NCI-H1694 (cell line): ENCODE measurements around the gene CCNI2.

Experiments used
- DNase-seq: peaks from one replicate; lab custom pipeline; 2025; lab: John Stamatoyannopoulos, UW

CCNI2 gene

DNA sequence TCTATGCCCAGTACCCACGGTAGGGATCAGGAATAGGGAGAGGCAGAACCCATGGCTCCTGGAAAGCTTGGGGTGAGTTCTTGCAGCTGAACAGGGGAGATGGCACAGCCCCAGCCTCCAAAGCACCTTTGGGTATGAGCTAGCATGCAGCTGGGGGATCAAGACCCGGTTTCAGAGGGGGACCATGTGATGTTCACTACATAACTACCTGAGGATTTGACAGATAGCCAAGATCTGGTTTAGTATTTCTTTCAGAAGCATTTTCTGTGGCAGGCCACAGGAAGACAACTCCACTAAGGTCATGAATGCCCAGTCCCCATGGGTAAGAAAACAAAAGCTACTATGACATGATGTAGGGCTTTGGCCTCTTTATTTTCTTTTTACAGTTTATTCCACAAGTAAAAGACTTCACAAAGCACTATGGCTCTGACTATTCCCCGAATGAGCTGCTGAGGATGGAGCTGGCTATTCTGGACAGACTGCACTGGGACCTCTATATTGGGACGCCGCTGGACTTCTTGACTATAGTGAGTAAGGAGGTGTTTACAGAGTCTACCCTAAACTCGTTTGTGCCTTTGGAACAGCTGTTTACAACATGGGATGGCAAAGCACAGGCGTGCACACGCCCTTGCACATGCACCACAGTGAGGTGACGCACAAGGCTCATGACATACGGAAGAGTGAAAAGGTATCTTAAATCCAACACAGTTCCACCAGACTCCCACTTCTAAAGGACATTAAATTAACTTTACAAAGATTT lies 3.4 kb downstream of the CCNI2 start:
- no peak for DNase-seq

DNA sequence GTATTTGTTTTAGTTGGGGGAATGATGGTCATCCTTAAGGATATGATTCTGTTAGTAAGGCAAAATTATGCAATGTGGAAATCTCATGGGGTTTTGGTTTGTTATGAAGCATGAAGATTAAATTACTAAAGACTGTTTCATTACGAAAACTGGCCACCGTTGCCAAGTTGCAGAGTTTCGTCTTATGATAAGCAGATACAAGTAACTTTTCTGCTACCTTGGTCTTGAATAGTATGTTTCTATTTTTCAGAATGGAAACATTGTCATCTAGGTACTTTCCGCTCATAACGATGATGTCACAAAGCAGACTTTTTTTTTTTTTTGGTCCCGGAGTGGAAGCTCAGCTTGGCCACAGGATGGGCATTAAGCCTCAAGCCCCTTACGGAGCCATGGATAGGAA lies 4.2 kb downstream of the CCNI2 start:
- DNase-seq: no peak

DNA sequence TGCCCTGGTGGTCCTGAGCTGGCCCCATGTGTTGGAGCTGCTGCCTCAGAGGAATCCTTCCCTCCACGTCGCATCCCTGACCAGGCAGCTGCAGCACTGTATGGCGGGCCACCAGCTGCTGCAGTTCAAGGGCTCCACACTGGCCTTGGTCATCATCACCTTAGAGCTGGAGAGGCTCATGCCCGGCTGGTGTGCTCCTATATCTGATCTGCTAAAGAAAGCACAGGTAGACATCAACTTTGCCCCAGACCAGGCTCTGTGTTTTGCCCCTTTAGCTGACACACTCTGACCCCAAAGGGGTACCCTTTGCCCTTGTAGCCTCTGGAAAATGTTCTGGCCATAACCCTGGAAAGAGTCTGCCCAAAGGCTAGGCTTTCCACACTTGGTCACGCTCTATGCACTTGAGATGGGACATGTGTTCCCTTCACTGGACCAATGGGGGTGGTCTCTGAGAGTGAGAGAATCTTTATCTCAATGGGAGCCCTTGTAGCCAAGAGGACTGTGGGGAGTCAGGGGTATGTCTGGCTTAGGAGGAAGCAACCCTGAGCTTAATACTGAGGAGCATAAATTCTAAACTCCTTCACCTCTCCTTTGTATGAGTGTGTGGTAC lies 4.8 kb downstream of the CCNI2 start:
- DNase-seq: no peak

DNA sequence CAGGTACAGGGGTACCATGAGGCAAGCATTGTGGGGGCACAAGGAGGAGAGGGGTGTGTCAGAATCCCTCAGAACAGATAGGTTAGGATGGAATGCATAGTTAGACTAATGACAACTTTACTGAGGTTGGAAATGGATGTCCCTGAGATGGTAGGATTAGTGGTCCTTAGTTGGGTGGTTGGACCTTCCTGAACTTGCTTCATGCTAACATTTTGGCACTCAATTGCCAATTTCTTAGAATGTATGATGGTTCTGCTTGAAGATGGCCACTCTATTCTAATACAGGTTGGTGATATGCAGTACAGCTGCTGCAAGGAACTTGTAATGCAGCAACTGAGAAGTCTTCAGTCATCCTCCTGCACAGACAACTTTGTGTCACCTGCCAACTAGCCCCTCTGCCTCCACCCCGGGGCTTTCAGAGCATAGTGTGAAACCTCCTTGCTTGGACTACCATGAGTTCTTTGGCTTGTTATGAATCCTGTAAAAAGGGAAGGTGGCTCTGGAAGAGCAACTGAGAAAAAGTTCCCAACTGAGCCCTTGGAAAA lies 5.4 kb downstream of the CCNI2 start:
- no peak for DNase-seq

DNA sequence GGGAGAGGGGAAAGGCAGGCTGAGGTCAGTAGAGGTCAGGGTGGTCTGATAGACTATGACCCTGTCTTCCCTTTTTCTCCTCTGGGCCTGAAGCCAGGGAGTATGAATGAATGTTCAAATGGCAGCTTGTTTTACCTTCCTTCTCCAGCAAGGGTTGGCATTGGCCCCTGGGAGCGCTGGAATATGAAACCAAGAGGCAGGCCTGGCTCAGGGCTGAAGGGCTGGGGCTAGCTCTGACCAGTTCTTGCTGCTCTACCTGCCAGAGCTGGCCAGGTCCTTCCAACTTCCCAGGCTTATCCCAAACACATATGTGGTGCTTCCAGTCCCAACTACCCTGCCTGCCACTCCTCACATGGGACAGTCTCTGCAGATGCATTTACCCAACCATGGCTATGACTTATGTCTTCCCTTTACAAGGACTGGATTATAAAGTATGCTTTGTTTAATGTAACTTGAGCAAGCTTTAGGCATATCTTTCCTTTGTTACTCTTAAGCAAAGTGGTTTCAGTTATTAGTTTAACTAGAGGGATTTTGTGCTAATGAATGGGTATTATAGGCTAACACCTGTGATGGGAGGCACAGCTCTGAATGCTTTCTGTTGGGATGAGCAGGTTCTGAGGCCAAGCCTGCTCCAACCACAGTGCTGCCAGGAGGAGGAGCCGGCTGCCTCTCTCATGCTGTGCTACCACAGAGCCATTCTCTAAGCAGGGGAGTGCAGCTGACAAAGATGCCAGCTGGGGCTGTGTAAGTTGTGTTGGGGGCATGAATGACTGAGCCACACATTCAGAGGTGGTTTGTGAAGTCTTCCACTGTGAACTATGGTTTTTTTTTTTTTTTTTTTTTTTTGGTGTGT lies 6.1 kb downstream of the CCNI2 start:
- DNase-seq: no peak

DNA sequence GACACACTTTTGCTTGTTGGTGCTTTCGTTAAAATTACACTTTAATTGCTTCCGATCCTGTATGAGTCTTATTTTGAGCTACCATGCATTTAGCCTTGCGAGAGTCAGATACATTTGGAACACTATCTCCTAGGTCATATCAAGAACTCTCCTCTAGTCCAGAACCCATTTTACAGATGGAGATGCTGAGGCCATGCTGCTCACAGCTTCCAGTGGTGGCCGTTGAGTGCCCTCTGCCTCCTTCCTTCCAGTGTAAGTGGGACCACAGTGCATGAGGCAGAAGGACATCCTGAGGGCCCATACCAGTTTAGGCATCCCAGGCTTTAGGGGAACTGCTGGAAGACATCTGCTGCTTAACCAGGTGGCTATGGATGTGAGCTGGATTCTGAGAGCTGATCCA lies 6.9 kb downstream of the CCNI2 start:
- DNase-seq: no peak

DNA sequence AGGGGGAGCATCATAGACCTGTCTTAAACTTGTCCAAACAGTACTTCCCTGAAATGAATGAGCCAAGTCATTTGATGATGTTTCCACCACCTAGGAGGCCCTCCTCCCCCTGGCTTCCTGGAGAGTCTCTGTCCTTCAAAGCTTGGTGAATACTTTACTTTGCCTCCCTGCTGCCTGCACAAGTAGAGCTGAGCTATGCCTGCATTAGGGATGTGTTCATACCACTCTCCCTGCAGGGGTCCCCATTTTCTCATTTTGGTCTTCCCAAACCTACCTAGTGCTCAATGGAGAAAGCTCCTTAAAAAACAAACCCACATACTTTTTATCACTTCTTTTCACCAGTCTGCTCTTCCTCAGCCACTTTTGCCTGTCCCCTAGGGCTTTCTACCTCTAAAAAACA lies 7.7 kb downstream of the CCNI2 start:
- no peak for DNase-seq

DNA sequence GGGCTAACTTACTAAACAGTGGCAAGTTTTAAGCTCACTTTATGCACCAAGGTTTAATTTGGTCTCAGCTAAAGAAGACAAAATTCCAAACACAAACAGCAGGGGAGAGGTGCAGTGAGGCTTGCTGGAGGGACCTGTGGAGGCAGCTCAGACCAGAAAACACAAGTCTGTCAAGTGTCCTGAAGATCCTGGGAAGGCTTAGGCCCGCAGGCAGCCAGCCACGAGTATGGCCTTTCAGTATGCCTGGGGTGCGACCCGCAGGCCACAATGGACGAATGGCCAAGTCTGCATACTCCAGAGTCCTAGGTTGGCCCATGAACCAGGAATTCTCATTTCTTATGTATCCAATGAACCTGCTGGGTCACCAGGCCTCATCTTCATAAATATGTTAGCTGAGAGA lies 9.3 kb downstream of the CCNI2 start:
- DNase-seq: no peak

DNA sequence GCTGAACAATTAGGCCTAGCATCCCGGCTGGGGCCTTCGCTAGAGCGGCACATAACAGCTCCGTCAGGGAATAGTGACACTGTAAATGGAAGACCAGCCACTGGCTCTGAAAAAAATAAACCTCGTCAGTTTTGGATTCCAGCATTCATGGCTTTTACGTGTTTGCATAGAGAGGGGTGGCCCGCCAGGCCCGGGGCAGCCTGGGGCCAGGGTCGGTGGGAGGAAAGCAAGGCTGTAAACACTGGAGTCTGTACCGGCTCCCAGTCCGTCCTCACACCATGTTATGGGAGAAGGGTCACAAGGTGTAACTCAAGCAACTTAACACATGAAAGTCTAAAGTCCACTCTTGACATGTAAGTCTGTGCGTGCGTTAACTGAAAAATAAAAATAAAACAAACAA lies 11.2 kb downstream of the CCNI2 start:
- DNase-seq: no peak

DNA sequence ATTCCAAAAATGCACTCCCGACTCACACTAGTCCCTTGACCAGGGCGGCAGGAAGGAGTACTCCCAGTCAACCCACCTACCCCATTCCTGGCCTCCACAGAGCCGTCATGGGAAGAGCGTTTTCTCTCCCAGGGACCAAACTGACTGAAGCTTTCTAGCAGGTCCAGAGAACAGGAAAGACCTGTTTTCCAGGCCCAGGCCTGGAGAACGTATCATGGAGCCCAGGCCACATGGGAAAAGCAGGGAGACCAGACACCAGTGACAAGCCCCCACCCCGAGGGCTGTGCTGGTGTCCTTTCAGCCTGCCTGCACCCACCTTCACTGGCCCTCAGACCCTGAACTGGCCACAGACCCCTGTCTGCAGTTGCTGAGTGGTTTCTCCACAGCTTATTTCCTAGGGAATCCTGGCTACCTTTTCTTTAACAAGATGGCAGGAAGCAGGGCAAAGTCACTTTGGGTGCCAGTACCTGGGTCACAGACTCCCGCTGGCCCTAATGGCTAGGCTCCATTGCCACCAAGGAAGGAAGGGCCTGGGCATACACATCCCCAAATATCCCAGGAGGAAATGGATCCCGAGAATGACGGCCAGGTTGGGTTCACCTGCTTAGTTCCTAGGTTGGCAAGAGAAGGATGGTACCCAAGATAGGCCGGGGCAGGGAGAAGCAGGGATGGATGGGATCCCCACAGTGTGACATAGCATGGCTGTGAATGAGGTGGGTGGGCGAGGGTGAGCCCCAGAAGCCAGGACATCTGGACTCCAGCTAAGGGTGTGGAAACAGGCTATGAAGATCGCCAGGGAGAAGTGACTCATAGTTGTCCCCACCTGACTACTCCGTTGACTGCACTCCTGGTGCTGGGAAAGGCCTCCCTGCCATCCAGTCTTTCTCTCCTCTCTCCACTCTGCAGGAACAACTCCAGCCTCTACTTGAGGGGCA lies 12.2 kb downstream of the CCNI2 start:
- DNase-seq: no peak

DNA sequence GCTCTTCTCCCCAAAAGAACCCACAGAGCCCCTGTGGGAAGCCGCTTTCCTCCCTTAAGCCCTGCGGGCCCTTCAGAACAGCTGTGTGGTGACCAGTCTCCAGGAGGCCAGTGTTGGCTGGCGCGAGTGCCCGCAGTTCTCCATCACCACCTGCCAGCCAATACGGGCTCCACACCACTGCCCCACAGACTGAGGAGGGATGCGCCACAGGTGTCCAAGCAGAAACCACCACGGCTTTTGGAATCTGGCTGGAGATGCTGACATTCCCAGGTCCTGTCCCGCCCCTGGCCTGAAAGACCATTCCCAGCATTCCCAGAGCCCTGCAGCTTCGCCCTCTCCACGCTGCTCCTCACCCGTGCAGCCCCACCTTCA lies 12.8 kb downstream of the CCNI2 start:
- no peak for DNase-seq

DNA sequence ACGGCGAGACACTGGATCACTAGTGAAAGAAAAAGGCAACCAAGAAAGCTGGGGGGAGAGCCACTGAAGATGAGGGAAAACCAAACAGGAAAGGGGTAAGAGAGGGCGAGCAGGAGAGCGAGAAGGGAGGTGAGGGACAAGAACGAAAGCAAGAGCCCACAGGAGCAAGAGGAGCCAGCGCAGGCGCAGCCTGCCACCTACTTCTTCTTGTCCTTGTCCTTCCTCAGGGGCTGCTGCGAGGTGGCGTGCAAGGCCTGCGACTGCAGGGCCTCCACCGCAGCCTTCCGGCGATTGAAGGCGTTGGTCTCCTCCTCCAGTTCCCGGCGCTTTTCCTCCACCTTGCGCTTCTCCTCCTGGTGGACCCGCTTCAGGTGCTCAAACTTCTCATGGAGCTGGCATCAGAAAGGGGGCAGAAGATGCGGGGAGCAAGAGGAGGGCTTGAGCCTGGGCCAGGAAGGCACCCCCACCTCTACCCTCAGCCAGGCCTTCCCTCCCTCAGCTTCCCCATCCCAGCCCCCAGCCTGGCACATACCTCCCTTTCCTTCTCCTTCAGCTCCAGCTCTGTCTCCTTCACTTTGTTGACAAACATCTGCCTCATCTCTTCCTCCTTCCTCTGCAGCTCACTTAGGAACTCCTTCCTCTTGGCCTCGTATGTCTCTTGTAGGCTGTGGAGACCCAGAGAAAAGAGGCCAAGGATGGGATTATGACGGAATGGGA lies 13.5 kb downstream of the CCNI2 start:
- no peak for DNase-seq

DNA sequence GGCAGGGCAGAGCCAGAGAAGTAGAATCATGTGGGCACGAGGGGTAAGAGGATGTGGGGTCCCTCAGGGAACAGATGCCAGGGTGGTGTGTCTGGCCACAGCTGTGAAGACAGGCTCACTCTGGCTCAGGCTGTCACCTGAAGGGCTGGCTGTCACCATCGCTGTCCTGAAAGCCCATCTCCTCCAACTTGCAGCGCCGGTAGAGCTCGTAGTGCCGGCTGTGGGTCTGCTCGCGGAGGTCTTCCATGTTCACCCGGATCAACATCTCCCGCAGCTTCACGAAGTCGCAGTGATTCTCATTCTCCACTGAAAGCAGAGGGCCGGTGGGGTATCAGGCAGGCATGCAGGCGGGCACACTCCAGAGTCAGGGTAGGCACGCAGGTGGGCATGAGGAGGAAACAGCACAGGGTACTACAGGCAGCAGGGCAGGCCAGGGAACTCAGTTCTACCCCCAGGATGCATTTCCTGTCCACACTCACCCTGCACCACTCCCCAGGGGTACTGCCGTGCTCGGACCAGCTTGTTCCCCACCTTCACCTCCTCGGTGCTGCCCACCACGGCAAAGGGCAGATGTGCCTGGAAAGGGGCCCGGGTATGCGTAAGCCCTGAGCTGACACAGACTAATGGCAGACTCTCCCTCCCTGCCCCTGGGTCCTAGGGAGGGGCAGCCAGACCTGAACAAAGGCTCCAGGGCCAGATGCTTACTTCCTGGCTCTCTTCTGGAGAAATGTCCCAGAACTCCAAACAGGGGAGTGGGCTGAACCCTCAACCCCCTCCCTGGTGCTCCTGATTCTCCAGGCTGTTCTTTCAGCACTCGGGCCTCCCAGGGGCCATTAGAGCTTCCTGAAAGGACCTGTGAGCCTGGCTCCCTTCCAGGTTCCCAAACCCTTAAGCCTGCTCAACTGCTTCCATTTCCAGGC lies 14.4 kb downstream of the CCNI2 start:
- no peak for DNase-seq

DNA sequence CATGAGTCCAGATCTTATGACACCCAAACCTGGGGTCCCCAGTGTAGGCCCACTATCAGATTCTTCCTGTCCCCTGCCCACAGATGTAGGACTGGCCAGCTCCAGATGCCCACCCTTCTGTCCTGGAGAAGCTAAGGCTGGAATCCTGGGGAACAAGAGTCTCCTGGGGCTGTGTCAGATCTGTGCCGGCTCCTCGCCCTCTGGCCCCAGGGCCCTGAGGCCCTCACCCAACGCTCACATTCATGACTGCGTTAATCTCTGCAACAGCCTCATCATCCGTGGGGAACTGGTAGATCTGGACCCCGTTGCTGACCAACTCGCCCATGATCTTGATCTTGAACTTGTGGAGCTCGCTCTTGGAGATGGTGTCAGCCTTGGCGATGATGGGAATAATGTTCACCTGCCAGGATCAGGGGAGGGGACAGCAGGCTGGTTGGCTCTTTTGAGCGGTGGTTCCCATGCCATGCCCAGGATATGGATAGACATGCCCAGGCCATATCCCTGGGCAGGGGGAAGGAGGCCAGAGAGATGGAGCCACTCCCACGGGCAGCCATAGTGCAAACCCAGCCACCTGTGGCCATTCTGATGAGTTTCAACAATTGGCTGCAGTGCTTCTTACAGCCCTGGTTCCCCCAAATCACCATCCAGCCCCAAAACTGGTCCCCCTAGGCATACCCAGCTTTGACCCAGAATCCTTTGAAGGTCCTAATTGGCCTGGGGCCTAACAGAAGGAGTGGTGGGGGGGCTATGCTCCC lies 15.2 kb downstream of the CCNI2 start:
- no peak for DNase-seq

DNA sequence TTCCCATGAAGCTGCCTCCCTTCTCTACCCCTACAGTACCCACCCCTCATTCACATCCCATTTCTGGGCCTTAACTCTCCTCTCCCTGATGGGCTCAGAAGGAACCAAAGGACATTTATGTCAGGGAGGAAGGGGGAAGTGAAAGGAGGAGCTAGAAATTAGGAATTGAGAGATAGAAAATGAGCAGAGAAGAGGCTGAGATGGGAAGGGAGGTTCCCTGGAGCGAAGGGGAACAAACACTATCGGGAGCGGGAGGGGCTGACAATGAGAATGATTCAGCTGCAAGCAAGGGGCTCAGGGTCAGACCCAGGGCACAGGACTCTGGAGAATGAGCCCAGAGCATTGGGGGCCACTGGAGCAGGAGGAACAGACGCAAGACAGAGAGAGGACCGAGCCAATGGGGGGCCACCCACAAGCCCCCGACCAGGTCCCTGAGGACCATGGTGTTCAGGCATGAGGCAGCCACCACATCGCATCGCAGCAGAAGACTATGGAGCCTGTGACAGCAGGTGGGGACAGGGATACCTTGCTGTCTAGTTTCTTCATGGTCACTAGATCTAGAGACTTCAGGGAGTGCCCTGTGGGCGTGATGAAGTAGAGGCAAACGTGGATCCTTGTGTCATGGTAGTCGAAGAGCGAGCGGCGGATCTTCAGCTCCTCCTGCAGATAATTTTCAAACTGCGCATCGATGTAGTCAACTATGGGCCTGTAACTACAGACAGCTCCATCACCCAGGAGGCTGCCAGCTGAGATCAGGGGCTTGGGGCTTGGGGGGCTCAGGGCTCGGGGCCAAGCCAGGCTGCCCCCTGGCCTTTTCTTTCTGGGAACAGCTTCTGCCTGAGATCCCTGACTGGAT lies 16.2 kb downstream of the CCNI2 start:
- DNase-seq: no peak

DNA sequence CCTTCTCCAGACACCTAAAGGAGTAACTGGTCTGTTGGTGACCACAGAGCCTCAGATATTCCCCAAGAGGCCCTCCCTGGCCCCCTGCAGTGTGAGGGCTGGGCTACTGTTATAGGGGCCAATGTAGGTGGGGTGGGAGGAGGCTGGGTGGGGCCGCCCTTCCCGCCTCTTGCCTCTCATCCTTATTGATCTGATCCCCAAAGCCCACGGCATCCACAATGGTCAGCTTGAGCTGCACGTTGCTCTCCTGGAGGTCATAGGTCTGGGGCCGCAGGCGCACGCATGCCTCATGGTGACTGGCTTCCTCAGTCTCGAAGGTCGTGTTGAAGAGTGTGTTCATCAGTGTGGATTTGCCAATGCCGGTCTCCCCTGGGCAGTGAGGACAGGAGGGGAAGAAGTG lies 16.8 kb downstream of the CCNI2 start:
- no peak for DNase-seq

DNA sequence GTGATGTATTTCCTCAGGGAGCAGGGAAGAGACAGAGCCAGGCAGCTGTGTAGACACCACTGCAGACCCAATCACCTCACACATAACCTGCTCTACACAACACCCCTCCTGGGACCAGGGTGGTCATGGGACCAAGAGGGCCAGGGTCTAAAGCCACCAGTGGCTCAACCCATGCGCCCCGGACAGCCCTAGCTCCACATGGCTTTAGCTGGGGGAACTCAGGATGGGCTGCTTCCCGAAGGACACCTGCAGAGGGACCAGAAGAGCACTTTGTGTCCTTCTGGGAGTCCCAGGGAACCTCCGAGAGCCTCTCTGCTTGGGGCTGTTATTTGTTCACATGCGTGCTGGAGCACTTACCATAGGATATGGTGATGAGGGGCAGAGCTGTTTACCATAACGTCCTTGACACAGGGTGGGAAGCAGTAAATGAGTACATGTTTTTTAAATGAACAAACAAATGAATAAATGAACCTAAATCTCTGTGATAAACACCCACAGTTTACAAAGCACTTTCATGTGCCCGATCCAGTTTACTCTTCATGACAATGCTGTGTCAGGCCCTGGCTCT lies 17.5 kb downstream of the CCNI2 start:
- no peak for DNase-seq
